CD4-positive, alpha-beta T cell treated with Interleukin-15 for 1 hour (primary cell): ENCODE measurements around the gene PNPLA8.
"Not testable (repeated sequence)": the region's sequence is repeated elsewhere in the genome, so short reads cannot be mapped to it uniquely, and the experiment has no call there.

Experiments
- DNase-seq: peaks from one replicate; pipeline ENCODE4 v3.0.0-alpha.2; 2020

The PNPLA8 gene, protein sequence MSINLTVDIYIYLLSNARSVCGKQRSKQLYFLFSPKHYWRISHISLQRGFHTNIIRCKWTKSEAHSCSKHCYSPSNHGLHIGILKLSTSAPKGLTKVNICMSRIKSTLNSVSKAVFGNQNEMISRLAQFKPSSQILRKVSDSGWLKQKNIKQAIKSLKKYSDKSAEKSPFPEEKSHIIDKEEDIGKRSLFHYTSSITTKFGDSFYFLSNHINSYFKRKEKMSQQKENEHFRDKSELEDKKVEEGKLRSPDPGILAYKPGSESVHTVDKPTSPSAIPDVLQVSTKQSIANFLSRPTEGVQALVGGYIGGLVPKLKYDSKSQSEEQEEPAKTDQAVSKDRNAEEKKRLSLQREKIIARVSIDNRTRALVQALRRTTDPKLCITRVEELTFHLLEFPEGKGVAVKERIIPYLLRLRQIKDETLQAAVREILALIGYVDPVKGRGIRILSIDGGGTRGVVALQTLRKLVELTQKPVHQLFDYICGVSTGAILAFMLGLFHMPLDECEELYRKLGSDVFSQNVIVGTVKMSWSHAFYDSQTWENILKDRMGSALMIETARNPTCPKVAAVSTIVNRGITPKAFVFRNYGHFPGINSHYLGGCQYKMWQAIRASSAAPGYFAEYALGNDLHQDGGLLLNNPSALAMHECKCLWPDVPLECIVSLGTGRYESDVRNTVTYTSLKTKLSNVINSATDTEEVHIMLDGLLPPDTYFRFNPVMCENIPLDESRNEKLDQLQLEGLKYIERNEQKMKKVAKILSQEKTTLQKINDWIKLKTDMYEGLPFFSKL

DNA sequence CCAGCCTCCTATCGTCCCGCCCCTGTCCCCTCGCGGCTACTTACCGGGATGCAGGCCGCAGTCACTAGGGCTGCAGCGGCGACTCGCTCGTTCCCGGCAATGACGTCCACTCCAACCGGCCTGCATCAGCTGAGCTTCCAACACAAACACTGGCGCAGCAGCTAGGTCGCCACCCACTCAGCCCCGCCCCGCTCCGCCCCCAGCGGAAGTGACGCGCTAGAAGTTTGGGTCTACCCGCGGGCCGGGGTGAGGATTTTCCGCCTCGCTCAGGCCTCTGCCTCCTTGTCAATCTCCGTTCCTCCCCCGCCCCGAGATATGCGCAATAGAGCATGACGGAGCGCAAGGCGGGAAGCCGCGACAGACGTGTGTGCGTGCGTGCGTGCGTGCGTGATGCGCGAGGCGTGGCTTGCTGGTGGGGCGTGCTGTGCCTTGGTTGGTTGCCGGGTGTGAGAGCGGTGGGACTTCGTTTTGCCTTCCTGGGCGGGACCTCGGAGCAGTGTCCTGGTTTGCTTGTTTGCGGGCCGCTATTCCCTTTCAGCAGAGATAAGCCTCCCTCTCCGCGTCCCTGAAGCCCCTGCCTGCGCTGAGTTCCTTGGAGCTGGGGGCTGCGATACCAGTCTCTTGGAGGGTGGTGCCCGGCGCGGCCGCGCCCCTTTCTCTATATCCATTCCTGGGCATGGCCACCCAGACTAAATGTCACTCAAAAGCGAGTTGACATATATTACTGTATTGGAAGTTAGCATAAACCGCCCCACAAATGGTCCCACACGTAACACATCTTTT lies at the start of gene PNPLA8:
Gene PNPLA8 (minus strand): TSS at position 151 of the 783 bp plus-strand sequence. CDS start 10,644 bp downstream, outside the sequence.
- DNase-seq: peak; percentile 99

DNA sequence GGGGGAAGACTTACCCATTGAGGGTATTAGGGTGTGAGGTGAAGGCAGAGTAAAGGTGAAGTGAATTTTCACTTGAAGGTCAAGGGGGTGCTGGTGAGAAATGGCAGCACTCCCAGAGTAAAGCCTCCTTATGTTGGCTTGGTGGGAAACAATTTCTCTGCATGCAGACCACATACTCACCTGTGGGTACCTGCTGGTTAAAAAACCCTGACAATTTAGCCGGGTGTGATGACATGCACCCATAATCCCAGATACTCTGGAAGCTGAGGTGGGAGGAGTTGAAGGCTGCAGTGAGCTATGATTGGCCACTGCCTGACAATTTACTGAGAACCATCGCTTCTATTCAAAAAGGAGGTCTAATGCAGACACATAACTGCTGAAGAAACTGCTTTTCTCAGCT lies 49.2 kb upstream of the PNPLA8 start:
- DNase-seq: no peak

DNA sequence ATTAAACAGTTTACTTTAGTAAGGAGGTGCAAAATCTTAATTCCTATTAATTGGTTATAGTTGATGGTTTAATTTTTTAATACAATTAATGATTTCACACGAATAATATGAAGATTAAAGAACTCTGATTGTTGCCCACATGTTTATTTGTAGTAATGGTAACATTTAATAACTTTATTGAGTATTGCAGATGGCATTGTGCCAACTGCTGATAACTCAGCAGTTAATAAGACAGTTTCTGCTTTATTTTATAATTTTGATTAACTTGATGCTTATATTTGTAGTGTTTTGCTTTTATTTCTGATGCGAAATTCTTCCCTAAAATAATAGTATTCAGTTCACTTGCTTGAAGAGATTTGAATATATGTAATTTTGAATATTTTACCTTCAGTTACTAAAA lies 46.5 kb upstream of the PNPLA8 start:
- DNase-seq: no peak

DNA sequence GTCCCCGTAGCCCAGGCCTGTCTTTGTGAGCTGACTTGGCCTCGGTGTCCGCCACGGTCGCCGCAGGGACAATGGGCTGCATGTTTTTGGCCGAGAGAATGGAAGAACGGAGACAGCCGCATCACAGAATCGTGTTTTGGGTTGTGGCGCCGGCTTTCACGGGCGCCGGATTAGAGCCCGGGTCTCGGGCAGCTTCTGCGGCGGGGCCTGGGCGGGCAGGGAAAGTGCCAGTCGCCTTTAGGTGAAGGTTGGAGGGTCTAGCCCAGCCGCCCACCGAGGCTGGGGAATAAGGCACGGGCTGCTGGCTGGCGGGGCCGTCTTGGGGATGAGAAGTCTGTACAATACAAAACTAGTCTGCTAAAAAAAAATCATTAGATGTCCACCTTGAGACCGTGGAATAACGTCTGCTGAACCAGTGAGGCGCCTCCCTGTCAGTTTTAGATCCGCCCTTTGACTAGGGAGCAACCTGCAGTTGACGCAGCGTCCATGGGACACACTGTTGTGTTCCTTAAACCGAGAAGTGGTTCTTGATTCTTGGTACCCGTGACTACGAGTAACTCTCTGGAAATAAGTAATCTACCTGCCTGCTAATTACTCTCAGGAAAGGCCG lies 44.3 kb upstream of the PNPLA8 start:
- DNase-seq: peak; percentile 64

DNA sequence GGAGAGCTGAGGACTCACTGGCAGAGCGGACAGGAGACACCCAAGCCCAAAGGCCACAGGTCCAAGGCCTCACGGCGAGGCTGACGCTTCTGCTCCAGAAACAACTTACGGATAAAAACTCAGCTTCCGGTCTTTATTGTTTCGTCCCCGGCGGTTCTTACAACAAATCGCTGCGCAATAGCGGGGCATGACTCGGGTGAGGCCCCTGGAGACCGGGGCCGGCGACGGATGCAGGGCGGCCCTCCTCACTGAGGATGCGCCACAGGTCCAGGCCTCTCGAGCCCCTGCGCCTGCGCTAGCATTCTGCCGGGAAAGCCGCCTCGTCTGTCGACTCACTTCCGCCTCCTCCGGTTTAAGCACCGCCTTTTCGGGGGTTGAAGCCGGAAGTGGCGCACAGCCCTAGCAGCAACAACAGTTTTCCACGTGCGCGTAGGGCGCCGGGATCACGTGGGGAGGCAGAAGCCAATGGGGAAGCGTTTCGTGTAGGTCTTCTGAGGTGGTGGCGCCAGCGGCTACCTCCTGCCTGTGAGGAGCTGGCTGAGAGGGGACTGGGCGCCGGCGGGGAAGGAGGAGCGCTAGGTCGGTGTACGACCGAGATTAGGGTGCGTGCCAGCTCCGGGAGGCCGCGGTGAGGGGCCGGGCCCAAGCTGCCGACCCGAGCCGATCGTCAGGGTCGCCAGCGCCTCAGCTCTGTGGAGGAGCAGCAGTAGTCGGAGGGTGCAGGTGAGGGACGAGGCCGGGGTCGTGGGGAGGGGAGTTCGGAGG lies 43.6 kb upstream of the PNPLA8 start, which contains the start of the genes DNAJB9 and THAP5:
Gene DNAJB9 (plus strand): TSS at position 494 of the 765 bp plus-strand sequence. CDS start 1,853 bp downstream, outside the sequence.
Gene THAP5 (minus strand): TSS at position 326 of the 765 bp plus-strand sequence. CDS start 137 bp downstream, at position 189.
- peak; percentile 100 for DNase-seq

DNA sequence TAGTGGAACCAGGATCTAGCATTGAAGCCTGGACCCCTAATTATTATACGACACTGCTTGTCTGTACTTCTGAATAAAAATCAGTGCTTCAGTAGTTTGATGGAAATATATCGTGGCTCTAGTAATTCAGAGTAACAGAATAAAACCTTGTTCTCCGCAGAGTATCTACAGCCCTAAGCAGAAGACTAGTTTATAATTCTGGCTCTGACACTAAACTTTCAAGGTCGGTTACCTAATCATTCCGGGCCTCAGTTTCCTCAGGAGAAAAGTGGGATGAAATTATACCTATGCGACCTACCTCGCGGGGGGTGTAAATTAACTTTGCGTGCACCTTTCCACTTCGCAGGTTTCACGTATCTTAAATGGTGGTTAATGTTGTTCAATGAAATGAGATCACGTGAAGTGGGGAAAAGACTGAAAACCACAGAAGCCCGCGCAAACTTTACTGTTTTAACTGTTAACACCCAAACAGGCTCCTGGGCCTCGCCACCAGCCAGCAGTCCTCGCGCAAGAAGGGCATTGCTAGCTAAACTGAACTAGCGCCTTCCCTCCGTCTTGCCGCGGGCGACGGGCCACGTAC lies 43.0 kb upstream of the PNPLA8 start:
- no peak for DNase-seq

DNA sequence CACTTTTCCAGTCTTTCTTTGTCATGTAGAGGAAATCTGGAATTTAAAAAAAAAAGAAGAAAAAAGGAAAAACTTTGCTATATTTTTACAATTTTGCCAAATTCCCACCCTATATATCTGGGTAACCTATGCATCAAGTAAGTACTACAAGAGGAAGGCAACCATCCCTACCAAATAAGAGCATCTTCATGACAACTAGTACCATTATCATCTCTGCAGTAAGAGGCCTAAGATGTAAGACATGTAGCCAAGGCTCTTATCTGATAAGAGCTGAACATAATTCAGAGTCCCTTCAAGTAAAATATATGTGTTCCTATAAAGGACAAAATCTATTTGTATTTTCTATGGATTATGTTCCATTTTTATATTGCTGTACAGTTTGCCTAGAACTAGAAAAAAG lies 40.1 kb upstream of the PNPLA8 start:
- no peak for DNase-seq

DNA sequence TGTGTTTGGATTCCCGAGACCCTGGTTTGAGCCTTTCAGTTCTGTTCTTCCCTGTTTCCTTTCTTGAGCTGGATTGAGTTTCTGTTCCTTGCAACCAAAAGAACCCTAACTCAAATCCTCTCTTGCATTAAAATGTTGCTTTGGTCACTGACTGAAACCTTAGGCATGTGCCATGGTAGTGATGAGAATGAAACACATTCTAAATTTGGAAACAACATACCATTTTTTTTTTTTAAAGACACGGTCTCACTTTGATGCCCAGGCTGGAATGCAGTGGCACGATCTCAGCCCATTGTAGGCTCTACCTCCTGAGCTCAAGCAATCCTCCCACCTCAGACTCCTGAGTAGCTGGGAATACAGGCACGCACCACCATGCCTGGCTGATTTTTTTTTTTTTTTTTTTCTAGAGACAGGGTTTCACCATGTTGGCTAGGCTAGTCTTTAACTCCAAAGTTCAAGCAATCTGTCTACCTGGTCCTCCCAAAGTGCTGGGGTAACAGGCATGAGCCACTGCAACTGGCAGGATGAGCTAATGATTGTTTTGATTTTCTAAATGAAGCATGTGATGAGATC lies 35.2 kb upstream of the PNPLA8 start:
- DNase-seq: no peak

DNA sequence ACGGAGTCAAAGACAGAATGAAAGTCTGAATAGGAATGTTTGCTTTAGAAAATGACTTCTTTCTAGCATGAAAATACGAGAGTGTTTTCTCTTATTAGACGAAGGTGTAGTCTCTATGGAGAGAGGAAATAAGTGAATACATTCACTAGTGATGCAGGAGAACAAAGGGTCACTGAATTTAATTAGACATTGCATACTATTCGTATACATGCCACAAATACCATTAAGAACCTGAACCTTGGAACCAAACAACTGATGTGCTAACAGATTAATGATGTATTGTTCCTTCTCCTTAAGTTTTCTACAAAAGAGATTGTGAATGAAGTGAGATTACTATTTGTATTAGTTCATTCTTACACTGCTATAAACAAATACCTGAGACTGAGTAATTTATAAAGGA lies 33.3 kb upstream of the PNPLA8 start:
- DNase-seq: no peak

DNA sequence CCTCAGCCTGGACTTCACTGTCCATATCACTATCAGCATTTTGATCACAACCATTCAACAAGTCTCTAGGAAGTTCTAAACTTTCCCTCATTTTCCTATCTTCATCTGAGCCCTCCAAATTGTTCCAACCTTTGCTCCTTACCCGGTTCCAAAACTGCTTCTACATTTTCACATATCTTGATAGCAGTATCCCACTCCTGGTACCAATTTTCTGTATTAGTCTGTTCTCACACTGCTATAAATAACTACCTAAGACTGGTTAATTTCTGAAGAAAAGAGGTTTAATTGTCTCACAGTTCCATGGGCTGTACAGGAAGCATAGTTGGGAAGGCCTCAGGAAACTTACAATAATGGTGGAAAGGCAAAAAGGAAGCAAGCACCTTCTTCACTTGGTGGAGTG lies 31.7 kb upstream of the PNPLA8 start:
- DNase-seq: no peak

DNA sequence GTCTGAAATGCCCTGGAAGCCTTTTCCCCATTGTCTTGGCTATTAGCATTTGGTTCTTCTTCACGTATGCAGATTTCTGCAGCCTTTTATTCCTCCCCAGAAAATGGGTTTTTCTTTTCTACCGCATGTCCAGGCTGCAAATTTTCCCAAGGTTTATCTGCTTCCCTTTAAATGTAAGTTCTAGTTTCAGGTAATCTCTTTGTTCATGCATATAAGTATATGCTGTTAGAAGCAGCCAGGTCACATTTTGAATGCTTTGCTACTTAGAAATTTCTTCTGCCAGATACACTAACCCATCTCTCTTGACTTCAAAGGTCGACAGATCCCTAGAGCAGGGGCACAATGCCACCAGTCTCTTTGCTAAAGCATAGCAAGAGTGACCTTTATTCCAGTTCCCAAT lies 31.3 kb upstream of the PNPLA8 start:
- no peak for DNase-seq

DNA sequence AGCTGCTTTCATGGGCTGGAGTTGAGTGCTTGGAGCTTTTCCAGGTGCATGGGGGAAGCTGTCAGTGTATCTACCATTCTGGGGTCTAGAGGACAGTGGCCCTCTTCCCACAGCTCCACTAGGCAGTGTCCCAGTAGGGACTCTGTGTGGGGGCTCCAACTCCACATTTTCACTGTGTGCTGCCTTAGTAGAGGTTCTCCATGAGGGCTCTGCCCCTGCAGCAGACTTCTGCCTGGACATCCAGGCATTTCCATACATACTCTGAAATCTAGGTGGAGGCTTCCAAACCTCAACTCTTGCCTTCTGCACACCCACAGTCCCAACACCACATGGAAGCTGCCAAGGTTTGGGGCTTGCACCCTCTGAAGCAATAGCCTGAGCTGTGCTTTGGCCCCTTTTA lies 30.7 kb upstream of the PNPLA8 start:
- not testable (repeated sequence) for DNase-seq

DNA sequence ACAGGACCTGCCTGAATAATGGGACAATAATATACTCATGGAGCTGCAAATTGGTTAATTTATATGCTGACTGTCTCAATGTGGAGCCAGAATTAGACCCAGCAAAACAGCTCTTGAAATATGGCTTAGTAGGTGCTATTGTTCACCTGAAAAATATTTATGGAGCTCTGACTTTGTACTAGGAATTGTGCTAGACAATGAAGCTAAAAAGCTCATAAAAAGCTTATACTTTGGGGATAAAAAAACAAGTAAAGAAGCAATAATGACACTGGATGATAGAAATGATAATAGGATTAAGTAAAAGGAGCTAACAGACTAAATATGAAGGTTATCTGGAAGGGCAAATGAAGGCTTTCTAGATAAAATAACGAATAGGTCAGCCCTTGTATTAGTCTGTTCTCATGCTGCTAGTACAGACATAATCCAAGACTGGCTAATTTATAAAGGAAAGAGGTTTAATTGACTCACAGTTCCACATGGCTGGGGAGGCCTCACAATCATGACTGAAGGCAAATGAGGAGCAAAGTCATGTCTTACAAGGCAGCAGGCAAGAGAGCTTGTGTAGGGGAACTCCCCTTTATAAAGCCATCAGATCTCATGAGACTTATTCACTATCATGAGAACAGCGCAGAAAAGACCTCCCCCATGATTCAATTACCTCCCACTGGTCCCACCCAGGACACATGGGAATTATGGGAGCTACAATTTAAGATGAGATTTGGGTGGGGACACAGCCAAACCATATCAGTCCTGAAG lies 22.4 kb upstream of the PNPLA8 start:
- DNase-seq: not testable (repeated sequence)

DNA sequence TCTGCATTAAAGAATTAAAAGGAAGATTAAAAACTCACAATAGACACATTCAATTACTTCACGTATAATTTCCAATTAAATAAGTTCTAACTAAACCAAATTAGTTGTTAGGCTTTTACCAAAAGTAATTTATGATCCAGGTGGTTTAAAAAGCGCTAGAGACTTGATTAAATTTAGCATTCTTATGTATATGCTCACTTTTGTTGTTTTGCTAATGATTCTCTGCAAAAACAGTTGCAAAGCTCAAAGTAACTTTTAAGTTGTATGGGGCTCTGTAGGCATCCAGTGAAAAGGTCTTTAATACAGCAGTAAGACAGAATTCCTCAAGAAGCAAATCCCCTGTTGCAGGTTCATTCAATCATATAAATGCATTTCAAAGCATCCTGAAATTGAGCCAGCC lies 15.5 kb upstream of the PNPLA8 start:
- no peak for DNase-seq

DNA sequence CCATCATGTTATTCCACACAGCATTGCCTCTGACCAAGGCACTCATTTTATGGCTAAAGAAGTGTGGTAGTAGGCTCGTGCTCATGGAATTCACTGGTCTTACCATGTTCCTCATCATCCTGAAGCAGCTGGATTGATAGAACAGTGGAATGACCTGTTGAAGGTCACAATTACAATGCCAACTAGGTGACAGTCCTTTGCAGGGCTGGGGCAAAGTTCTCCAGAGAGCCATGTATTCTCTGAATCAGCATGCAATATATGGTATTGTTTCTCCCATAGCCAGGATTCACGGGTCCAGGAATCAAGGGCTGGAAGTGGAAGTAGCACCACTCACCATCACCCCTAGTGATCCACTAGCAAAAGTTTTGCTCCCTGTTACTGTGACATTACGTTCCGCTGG lies 12.8 kb upstream of the PNPLA8 start:
- not testable (repeated sequence) for DNase-seq

DNA sequence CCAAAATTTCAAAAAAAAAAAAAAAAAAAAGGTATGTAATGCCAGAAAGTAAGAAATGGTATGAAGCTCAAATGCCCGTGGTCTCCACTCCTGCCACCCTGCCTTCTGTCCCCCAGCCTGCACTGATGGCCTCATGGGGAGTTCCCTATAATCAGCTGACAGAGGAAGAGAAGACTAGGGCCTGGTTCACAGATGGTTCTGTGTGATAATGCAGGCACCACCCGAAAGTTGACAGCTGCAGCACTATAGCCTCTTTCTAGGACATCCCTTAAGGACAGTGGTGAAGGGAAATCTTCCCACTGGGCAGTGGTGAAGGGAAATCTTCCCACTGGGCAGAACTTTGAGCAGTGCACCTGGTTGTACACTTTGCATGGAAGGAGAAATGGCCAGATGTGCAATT lies 12.3 kb upstream of the PNPLA8 start:
- DNase-seq: not testable (repeated sequence)

DNA sequence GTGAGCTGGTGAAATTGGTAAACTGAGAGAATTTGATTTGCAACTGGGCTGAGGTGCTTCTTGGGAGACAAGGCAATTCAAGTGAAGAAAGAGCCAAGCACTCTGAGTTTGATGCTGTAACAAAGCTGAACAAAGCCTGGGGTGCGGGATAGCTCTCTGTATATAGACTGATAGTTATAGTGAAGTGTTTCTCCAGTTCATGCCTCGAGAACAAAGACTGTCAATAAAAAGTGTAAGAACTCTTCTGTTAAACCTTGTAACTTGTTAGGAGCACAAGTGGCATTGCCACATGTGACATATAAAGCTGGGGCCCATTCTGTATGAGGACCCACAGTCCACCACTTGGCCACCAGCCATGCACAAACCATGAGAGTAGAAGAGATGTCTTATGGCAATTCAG lies 11.3 kb upstream of the PNPLA8 start:
- no peak for DNase-seq

DNA sequence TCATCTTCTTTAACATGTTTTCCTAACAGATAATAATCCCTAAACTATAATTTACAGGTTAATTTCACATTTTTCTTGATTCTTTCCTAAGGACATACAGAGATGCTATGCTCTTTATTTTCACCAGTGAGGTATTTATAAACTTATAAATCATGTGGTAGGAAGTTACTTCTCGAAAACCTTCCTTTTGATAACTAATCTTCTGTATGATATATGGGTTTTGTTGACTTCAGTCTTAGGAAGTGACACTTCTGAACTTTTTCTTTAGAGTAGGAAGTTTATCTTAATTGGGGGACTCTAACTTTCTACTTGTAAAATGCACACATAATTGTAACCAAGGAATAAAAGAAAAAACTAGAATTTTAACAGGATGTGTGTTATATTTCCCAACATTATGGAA lies 9.8 kb upstream of the PNPLA8 start:
- DNase-seq: no peak

DNA sequence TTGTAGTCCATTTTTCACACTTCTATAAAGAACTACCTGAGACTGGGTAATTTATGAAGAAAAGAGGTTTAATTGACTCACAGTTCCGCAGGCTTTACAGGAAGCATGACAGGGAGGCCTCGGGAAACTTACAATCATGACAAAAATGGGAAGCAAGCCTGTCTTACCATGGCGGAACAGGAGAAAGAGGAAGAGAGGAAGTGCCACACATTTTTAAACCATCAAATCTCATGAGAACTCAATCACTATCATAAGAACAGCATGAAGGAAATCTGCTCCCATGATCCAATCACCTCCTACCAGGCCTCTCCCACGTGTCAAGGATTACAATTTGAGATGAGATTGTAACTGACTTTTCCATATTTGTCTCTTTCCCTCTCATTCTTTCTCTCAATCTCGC lies 9.3 kb upstream of the PNPLA8 start:
- DNase-seq: no peak

DNA sequence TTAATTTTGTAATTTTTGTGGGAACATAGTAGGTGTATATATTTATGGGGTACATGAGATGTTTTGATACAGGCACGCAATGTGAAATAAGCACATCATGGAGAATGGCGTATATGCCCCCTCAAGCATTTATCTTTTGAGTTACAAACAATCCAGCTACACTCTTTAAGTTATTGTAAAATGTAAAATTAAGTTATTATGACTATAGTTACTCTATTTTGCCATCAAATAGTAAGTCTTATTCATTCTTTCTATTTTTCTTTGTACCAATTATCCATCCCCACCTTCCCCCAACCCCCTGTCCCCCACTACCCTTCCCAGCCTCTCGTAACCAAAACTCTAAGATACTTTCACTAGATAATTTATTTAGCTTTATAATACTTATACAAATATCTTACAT lies 7.8 kb upstream of the PNPLA8 start:
- DNase-seq: no peak
